Stimulated activated naive CD4-positive, alpha-beta T cell treated with Interleukin-2 at 50 U/mL for 16 hours (primary cell): ENCODE measurements around the gene WDR83.
A peak's percentile ranks its signal among the peaks of the same experiment; 100 is the strongest.

Experiments
- DNase-seq: peaks from one replicate; lab custom pipeline; 2025; lab: John Stamatoyannopoulos, UW

The WDR83 gene

GRCh38 chr19:12715102-12715501, 48.5 kb downstream of the WDR83 start:
- DNase-seq, result no peak

GRCh38 chr19:12715929-12716328, 49.3 kb downstream of the WDR83 start:
- no peak for DNase-seq

- no peak for DNase-seq
Observed at GRCh38 chr19:12720296-12720695, 53.7 kb downstream of the WDR83 start.

DNA sequence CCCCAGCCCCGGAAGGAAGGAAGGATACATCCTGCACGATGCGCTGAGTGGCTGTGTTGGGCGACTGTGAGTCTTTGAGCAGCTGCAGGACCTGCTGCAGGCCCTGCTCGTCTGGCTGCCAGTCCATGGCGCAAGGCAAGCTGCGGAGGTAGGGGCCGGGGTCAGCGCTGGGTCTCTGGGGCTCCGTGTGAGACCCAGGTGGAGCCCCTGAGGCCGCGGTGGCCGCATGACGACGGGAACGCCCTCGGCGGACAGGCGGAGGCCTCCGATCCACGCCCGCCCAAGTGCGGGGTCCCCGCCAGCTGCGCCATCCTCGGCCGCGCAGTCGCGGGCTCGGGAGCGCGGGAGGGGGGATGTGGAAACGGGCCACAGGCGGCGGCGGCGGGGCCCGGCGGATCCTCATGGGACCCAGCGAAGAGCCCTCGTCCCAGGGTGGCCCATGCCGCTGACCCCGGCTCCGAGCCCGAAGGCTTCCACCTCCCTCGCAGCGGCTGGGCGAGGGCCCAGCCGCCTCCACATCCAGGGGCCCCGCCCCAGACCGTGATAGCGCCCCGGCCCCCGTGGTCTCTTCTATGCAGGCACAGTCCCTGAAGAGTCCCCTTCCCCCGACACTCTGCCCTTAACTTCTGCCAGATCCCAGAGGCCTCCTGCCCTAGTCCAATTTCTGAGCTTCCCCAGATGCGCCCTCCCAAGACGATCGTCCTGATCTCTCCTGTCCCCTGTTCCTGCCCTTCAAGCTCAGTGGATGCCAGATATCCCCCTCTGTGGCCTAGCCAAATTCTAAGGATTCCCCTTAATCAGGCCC, 54.4 kb downstream of the WDR83 start:
- no peak for DNase-seq

GRCh38 chr19:12721656-12722565, 55.3 kb downstream of the WDR83 start:
- DNase-seq, result peak; percentile 39

GRCh38 chr19:12722566-12723380, 56.2 kb downstream of the WDR83 start:
- peak; percentile 95 for DNase-seq

- DNase-seq, result no peak
Observed at GRCh38 chr19:12723381-12723640, 56.7 kb downstream of the WDR83 start.

DNA sequence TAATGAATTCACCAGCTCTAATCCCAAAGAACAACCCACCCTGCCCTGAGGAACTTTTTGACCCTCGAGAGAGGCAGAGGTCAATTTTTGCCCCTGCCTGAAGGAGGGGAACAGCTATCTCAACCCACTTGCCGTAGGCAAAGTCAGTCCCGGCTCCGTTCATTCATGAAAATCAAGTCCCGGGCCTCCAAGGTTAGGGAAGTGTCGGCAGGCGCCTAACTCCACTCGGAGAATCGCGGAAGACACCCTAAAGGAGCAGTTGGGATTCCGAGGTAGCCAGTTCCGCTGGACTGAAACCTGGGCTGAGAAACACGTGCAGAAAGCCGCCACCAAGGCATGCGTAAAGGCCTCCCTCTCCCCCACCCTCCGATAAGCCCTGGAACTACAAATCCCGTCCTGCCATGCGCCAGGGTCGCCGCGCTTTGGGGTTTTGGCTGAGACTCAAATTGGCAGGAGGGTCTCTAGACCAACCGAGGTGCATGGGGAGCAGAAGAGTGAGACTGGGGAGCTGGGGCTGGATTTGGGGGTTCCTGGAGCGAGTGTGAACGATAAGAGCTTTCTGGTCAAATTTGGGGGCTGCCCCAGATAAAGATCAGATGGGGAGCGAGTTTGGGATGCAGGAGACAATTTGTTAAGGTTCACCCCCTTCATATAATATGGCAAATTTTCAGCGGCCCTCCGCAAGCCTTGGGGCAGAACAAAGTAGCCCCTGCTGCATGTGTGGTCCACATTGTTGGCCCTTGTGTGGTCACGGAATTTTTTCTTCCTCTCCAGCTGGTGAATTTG, 57.2 kb downstream of the WDR83 start, which contains the start of gene TNPO2:
Gene TNPO2, minus strand, starts transcription at position 292 of the 786 bp plus-strand sequence. CDS start 2,955 bp downstream, outside the sequence.
- DNase-seq, result peak; percentile 71
